Amniotic stem cell (primary cell): ENCODE results near the gene TMEM81.

Source experiments
- DNase-seq: peaks from one replicate; lab custom pipeline; 2025; lab: John Stamatoyannopoulos, UW

TMEM81 gene, protein sequence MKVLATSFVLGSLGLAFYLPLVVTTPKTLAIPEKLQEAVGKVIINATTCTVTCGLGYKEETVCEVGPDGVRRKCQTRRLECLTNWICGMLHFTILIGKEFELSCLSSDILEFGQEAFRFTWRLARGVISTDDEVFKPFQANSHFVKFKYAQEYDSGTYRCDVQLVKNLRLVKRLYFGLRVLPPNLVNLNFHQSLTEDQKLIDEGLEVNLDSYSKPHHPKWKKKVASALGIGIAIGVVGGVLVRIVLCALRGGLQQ

DNA sequence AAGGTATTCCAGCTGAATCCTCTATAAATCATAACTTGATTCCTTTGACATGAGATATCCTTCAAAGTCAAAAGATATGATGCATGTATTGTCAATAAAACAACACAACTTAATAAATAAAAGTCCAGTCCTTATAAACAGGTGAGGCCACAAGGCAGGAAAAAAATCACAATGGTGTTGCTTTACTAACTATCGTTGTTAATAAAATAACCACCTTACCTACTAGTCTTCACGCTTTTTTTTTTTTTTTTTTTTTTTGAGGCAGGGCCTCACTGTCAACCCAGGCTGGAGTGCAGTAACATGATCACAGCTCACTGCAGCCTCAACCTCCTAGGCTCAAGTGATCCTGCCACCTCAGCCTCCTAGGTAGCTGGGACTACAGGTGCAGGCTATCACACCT, at the start of gene TMEM81:
Gene TMEM81 (minus strand): TSS at position 101 of the 400 bp plus-strand sequence. CDS start 140 bp downstream, outside the sequence.
- no peak for DNase-seq

DNA sequence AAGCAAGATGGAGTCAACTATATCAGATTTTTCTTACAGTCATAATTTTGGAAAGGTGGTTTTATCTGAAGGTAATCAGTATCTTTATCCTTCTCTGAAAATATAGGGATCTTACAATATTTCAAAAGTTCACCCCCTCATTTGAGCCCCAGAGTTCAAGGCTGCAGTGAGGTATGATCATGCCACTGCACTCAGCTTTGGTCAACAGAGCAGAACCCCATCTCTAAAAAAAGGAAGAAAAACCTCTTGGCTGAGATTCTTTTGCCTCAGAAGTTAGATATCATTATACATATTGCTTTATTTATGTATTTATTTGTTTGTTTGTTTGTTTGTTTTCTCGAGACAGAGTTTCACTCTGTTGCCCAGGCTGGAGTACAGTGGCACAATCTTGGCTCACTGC, 49.0 kb upstream of the TMEM81 start:
- DNase-seq = no peak

DNA sequence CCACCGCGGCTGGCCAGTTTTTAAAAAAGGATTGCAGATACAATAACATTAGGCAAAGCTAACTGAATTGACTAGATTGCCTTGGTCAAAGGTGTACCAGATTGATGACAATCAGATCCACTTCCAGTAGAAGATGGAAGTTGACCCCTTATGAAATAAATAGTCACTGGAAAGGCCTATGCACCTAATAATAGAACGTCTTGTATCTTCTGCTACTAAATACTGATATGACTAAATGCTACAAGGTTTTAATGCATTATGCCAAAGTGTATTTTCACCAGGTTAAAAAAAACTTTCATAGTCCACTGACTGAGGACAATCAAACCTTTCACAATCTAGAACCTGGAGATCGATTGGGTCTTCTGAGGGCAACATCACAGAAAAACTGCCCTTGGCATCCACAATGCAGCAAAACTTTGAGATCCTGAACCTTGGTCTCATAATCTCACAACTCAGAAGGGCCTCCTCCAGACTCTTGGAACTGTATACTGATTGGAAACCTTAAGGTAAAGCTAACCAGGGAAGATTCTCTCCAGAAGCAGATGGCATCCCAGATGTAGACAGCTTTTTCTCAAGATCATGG, 45.3 kb upstream of the TMEM81 start:
- no peak for DNase-seq

DNA sequence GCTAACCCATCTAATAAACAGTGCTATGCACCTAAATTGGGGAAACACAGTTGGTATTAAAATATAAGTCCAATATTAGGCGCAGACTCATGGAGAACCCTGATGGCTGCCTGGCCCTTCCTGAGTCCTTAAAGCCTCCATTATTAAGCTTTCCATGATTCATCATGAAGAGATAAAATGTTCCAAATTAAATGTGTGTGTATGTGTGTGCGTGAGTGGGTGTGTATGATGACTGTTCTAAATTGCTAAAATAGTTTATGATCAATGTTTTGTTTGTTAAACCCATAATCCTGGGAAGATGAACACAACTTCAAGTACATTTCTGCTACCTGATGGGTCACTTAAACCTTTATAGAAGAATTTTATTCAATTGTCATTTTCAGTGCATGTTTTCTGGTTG, 43.8 kb upstream of the TMEM81 start:
- no peak for DNase-seq

DNA sequence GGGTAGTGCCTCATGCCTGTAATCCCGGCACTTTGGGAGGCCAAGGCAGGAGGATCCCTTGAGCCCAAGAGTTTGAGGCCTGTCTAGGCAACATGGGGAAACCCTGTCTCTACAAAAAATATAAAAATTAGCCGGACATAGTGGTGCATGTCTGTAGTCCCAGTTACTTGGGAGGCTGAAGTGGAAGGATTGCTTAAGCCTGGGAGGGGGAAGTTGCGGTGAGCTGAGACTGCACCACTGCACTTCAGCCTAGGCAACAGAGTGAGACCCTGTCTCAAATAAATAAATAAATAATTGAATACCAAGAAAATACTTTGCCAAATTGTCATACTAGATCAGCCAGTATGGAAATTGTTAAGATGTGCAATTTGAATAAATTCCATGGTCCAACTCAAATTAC, 43.4 kb upstream of the TMEM81 start:
- DNase-seq = no peak

DNA sequence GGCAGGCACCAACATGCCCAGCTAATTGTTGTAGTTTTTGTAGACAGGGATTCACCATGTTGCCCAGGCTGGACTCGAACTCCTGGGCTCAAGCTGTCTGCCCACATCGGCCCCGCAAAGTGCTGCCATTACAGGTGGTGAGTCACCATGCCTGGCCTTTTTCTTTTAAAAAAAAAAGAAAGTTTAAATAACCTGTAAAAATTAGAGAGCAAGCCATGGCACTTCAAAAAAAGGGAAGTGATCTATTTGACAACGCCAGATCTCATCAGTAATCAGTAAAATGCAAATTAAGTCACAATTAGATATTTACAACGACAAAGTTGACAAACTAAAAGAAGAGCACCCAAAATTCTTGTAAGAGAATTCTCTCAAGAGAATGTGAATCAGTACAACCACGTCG, 40.5 kb upstream of the TMEM81 start:
- no peak for DNase-seq

DNA sequence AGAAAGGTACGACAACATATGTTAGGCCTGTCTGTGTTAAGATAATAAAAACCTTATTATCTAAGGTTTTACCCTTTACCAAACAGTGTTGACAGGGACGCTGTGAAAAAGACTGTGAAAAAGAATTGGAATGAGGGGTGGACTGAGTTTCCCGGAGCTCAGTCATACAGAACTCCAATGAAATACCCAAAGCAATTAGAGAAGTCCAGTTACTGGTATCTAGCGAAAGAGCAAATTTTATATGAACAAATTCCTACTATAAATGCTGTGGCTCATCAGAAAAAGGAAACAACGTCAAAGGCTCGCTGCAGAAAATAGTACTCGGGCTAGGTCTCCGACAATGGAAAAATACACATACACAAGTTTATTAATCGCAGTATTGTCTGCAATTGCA, 38.2 kb upstream of the TMEM81 start:
- no peak for DNase-seq

DNA sequence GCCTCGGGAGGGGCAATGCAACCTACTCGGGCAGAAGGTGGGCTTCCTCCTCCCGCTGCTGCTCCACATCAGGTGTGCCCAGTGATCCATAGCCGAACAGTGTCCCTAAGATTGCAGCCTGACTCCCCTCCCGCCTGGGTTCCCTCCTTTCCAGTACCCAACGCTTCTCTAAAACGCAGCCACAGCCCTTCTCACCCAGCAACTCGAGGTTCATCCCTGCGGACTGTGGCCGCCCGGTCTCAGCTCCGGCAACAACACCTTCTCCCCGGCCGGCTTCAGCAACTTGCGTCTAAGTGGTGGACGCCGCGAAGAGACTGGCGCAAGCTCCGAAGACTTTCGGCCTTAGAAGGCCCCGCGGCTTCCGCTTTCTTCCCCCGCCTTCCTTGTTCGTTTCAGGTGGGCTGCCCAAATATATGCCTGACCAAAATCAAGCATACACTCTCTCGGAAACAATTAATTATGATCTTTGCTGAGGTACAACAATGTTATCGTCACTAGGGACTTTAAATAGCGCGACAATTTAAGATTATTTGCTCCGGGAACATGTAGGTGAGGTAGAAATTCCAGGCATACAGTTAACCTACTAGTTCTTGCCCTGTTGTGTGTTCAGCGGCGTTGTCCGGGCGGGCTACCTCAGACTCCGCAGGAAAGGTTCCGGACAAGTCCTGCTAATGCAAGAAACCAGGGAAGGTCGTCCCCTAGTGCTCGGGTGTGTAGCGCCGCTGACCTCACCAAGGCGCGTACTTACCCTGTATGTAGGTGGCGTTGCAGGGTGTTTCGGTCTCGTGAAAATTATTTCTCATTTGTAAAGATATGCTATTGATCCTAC, 37.6 kb upstream of the TMEM81 start, which contains the start of gene RBBP5:
Gene RBBP5 (minus strand): TSS at position 319 of the 829 bp plus-strand sequence. CDS start 105 bp downstream, at position 214.
- DNase-seq = peak; percentile 89

DNA sequence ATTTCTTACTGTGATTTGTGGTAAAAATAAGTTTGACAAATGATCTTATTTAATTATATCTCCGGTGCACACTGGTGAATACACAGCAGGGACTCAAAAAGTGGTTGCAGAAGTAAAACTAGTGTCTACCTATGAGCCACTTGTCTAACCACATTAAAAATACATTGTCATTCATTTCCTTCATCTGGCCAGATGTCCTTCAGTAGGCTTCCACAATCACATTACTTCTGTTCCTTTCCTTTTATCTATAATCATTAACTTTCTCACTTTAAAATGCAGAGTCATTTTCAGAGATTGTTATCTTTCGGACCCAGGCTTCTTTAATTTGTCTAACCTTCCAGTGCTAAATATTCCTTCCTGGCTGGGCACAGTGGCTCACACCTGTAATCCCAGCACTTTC, 34.5 kb upstream of the TMEM81 start:
- no peak for DNase-seq

DNA sequence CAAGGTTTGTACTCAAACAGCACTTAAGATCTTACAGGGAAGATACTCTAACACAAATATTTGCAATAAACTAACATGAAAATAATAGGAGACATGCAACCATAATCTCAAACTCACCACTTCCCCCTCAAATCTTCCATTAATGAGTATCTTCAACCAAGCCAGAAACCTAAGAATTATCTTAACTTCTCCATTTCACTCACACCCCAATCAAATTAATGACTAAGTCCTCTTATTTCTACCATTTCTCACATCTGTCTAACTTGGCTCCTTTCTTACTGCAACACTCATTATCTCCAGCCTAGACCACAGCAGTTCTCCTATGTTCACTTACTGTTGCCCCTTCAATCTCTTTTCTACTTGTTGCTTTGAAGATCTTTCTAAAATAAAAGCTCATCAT, 27.1 kb upstream of the TMEM81 start:
- no peak for DNase-seq

DNA sequence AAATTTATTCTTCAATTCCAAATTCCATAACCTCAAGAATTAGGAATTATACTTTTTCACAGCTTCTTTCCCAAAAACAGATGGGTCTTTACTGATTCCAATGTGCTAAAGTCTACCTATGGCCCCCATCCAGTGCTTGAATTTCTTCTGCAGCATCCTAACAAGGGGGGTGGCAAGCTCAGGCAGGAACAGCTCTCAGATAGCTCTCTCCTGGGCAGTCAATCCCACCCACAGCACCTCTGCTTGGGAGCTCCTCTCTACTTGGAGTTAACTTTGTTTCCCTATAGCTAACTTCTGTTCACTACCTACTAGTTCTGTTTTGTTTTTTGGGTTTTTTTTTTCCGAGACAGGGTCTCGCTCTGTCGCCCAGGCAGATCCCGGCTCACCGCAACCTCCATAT, 25.5 kb upstream of the TMEM81 start:
- no peak for DNase-seq

DNA sequence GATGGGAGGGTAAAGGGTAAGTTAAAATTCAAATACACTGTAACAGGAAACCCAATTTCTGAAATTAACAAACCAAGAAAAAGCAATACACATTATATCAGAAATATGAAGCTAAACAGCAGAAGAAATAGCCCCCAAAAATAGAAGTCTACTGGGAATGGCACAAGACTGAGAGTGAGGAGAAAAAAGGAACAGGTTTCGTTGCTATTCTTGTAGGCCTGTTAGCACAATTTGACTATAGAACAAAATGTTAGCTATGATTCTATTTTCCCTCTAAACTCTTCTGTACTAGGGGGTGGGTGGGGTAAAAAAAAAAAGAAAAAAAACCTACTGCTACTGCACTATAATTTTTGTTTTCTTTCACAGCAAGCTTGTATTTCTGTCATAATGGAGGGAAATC, 25.0 kb upstream of the TMEM81 start:
- DNase-seq = no peak

DNA sequence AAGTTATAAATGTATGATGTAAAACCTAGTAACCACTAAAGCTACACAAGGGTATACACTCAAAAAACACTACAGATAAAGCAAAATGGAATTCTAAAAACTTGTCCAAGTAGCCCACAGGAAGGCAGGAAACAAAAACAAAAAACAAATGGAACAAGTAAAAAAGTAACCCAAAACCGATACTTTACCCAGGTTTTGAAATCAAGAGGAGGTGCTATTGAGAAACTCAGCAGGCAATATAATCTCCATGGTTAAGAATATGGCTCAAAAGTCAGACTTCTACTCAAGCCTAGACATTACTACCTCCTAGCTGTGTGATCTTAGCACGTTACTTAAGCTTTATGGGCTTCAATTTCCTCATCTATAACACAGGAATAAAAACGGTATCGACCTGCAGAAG, 24.2 kb upstream of the TMEM81 start:
- DNase-seq = no peak

DNA sequence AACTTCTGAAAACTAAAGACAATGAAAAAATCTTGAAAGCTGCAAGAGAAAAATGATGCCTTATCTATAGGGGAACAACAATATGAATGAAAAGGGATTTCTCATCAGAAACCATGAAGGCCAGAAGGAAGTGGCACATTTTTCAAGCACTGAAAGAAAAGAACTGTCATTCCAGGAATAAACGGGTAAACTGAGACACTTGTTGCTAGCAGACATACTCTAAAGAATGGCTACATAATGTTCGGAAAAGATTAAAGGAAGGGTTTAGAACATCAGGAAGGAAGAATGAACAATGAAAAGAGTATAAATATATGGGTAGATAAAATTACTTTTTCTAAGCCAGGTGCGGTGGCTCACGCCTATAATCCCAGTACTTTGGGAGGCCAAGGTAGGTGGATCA, 23.1 kb upstream of the TMEM81 start:
- no peak for DNase-seq

DNA sequence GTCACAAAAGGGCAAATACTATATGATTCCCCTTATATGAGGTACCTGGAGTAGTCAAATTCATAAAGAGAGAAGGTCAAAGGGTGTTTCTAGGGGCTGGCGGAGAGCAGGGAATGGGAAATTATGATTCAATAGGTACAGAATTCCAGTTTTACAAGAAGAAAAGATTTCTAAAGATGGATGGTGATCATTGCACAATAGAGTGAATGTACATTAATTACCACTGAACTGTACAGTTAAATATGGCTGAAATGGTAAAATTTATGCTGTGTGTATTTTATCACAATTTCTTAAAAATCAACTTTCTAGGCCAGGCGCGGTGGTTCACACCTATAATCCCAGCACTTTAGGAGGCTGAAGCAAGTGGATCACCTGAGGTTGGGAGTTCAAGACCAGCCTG, 18.1 kb upstream of the TMEM81 start:
- no peak for DNase-seq

DNA sequence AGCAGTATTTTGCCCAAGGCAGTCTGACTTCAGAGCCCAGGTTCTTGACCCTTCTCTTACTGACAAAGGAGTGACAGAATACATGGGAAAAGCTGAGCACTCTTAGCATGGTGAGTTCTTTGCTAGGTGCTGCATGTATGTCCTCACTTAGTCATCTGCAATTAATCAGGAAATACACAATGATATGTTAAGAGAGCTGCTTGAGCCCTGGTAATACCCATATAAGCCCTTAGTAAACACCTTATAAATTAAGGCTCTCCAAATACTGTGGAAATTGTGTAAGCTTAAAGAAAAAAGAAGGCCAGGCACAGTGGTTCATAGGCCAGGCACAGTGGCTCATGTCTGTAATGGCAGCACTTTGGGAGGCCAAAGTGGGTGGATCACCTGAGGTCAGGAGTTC, 14.0 kb upstream of the TMEM81 start:
- DNase-seq = no peak

DNA sequence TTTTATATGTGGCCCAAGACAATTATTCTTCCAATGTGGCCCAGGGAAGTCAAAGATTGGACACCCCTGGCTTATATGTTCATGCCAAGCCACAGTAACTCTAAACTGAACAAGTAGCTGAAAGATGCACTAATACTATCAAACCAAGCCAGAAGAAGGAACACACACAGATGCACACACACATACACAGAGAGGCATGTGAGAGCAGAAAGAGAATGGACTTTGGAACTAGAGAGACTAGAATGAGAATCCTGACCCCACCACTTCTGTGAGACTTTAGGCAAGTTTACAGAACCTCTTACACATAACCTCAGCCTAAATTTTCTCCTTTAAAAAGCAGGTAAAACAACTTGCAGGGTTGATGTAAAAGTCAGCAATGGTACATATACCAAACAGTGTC, 11.2 kb upstream of the TMEM81 start:
- DNase-seq = no peak

DNA sequence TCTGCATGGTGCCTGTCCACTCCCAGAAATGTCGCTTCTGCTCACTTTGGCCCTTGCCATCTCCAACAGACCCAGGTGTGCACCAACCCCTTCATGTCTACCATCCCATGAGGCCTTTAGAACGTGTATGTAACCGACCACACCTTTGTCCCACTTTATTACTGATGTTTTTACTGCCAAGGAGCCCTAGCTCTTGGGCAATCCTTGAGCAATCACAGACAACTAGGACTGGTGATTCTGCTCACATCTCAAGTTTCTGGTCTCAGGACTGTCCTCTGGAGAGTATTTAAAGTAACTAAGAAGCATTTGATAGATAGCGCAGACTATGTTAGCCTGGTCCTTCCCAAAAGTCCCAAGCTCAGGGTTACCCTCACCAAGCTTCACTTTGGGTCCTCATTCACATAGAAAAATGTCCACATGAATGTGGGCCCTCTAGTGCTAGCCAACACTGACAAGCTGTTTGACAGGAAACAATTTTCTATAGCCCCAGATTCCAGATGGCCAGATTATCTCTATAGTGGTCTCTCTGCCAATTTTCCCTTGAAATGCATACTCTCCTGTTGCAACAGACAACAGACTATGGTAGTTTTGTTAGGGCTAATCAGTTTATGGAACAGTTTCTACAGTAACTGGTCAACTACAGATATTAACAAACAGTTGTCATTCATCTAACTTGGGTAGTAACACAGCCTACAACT, 6.9 kb upstream of the TMEM81 start:
- no peak for DNase-seq

DNA sequence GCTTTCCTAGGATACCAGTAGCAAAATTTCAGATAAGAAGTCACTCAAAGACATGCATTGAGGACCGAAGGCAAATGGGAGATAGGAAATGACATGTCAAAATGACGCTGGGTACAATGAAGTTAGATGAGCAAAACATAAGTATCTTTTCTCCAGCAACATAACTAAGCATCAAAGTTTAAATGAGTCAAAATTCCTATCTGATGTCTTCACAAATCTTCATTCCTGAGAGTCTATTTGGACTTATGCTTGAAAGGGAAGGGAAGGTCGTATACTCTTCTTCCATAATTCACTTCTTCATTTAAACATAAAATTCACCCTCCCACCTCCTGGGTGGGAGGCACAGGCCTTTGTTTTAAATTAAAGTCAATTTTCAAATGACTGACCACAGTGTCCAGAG, 4.1 kb upstream of the TMEM81 start:
- DNase-seq = no peak

DNA sequence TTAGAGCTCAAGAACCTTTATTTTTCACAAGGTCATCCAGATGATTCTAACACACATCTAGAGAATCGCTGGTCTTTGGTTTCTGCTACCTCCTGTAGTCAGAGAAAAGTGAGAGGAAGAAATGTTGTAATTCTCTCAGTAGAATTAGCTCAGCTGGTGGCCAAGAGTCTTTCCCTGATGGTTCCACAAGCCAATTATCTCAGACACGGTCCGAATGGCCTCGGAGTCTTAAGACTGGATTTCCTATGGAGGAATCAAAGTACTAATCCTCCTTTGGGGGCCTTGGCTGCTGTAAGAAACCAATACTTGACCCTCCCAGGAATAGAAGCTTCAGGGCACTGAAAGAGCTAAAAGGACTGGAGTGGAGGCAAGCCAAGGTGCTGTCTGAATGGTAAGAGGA, 1.8 kb downstream of the TMEM81 start:
- no peak for DNase-seq

DNA sequence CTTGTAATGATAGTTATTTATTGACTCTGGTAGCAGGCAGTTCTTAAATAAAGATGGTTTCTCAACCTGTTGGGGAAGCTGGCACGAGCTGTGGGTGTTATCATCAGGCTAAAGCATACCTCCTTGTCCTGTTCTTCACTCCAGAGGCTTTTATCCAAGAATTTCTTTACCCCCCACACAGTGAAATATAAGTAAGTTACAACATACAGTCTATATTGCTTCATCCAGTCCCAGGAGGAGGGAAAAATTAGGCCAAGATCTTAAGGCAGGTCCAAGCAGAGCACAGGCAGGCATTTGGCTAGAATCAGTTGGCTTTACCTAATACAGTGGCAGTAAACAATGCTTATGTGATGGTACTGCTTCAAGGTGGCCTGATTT, 6.3 kb downstream of the TMEM81 start:
- DNase-seq = no peak

DNA sequence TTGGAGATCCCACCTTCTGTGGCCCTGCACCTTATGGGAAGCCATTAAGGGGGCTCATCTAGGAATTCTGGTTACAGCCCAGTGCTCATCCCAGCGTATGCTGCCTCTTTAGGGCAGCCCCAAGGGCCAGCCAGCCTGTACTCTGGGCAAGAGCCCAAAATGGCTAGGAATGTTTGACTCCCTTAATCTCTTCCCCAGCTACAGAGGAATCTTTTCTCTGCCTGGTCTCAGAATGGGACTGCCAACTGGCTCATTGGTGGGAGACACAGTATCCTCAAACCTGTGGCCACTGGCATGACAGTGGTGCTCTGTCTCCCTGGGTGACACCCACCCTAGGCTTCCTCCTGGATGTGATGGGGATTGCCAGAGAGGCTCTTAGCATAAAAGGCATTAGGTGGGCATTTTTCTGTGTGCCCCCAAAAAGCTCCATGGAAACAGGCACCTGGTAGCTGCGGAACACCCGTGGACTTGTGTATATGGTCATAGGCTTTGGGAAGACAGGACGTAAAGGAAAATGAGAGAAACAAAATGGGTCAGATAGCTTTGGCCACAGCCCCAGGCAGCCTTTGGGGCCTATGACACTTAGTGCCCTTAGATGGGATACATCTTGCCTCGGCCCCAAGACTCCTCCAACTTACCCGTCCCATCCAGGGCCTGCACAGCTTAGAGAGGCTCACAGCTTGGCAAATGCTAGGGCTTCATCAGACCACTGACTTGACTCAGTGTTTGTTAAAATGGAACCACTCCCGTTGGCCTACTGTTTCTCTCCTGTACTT, 6.9 kb downstream of the TMEM81 start:
- DNase-seq = no peak
